ENCODE measurements around the gene PRSS36. TPM values are rescaled to one million over a fixed set of nuclear protein-coding genes. Genes with fewer than 3 reads are reported as not detected.
A peak's percentile ranks its signal among the peaks of the same experiment; 100 is the strongest.

Gene PRSS36
- total and polyA plus RNA-seq, 9 of the 15 experiments (the other 6 are each of a cell fraction or from before 2014, with no cell fraction given), result 0.09 to 1.2 (median 0.54) TPM; not detected in 2

DNA sequence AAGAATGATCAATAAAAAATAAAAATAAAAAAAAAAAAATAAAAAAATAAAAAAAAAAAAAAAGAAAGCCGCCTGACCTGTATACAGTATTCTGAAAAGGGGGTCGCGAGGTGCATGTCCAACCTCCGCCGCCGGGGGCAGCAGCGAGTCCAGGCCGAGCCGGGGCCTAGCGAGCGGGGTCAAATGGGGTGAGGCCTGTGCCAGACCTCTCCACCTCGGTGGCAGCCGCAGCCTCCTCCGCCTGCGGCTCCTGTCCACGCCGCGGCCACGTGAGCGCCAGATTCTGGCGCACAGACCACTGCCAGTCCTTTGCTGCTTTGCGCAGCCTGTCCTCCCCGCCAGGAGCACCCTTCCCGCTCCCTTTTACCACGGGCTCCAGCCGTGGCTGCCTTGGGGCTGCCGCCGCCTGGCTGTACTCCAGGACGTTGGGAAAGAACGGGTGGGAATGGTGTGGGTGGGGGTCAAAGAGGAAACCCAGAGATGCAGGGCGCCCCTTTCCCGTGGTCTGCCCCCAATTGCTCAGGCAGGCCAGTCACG lies 44.1 kb downstream of the PRSS36 start (continued):
- TF ChIP-seq FOXK2 (conservative IDR thresholded peaks at IDR 0.05 in 1 of 2, IDR thresholded peaks at IDR 0.05 in 1 of 2; ENCODE audit: low read depth in 2 of 2) (peak; percentile 46 to 60; a peak in 3 of 4 replicates), TEAD2 (tag; IDR thresholded peaks at IDR 0.05) (0 out of 2 replicates have a peak, but pooled peaks have one; percentile 37), MAFF (IDR thresholded peaks at IDR 0.05; ENCODE audit: low read length) (no peak), PTTG1 (tag; IDR thresholded peaks at IDR 0.05; ENCODE audit: low read depth) (no peak), TCFL5 (CRISPR knock-in tag; conservative IDR thresholded peaks at IDR 0.05) (no peak), ZNF175 (CRISPR knock-in tag; IDR thresholded peaks at IDR 0.05; ENCODE audit: low read depth) (no peak)
- TF ChIP-seq, protein P1, sequence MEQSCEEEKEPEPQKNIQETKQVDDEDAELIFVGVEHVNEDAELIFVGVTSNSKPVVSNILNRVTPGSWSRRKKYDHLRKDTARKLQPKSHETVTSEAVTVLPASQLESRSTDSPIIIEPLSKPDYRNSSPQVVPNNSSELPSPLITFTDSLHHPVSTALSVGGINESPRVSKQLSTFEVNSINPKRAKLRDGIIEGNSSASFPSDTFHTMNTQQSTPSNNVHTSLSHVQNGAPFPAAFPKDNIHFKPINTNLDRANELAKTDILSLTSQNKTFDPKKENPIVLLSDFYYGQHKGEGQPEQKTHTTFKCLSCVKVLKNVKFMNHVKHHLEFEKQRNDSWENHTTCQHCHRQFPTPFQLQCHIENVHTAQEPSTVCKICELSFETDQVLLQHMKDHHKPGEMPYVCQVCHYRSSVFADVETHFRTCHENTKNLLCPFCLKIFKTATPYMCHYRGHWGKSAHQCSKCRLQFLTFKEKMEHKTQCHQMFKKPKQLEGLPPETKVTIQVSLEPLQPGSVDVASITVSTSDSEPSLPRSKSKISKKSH (CRISPR knock-in tag; IDR thresholded peaks at IDR 0.05), result no peak
- TF ChIP-seq, protein P2, sequence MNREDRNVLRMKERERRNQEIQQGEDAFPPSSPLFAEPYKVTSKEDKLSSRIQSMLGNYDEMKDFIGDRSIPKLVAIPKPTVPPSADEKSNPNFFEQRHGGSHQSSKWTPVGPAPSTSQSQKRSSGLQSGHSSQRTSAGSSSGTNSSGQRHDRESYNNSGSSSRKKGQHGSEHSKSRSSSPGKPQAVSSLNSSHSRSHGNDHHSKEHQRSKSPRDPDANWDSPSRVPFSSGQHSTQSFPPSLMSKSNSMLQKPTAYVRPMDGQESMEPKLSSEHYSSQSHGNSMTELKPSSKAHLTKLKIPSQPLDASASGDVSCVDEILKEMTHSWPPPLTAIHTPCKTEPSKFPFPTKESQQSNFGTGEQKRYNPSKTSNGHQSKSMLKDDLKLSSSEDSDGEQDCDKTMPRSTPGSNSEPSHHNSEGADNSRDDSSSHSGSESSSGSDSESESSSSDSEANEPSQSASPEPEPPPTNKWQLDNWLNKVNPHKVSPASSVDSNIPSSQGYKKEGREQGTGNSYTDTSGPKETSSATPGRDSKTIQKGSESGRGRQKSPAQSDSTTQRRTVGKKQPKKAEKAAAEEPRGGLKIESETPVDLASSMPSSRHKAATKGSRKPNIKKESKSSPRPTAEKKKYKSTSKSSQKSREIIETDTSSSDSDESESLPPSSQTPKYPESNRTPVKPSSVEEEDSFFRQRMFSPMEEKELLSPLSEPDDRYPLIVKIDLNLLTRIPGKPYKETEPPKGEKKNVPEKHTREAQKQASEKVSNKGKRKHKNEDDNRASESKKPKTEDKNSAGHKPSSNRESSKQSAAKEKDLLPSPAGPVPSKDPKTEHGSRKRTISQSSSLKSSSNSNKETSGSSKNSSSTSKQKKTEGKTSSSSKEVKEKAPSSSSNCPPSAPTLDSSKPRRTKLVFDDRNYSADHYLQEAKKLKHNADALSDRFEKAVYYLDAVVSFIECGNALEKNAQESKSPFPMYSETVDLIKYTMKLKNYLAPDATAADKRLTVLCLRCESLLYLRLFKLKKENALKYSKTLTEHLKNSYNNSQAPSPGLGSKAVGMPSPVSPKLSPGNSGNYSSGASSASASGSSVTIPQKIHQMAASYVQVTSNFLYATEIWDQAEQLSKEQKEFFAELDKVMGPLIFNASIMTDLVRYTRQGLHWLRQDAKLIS (CRISPR knock-in tag; IDR thresholded peaks at IDR 0.05), result 0 out of 2 replicates have a peak, but pooled peaks have one; percentile 40

All from K562 (cell line).